HCT116 (cell line): Measurements from ENCODE around the gene FXYD6. TPM values are rescaled to one million over a fixed set of nuclear protein-coding genes. Genes with fewer than 3 reads are reported as not detected.

Experiments used
- ATAC-seq: fragments of 200-7000 bp; cut with Tn5 transposase; 2 replicates; pipeline ENCODE4 v1.9.1; 2020; ENCODE audit warnings: mild to moderate bottlenecking, moderate library complexity
- BruUV-seq: library from RNA; stranded (reverse); fragments of 400-500 nt; replicated peaks from 2 replicates; lab custom pipeline; 2021; lab: Mats Ljungman, UMichigan
- CTCF ChIA-PET: fragments of 300-600 bp; sonication (Branson Sonifier 250); formaldehyde crosslinking; loops from one replicate; lab custom pipeline; 2021; ENCODE audit warnings: antibody characterized with exemption; lab: Charles Lee
- POLR2A ChIA-PET: fragments of 300-600, 350-600 bp; sonication (Branson Sonifier 250); formaldehyde crosslinking; loops from one replicate; lab custom pipeline; 2021; ENCODE audit warnings: antibody characterized with exemption; lab: Charles Lee
- RAD21 ChIA-PET, 2 experiments: fragments of 300-600 bp; sonication (Branson Sonifier 250); formaldehyde crosslinking; loops; one replicate each; lab custom pipeline; 2023; ENCODE audit warnings: low total read pairs in 2 of 2; ENCODE audit not compliant: uncharacterized antibody in 2 of 2, unreplicated experiment in 2 of 2, low non-redundant PET in 1 of 2; lab: Charles Lee
- DNase-seq: peaks from one replicate; pipeline ENCODE4 v3.0.0-alpha.2; 2010; ENCODE audit warnings: low read depth, low spot score
- H2AFZ ChIP-seq: fragments of 200-600 bp; shearing (Covaris generic), sonication (generic); 2 replicates; pipeline ENCODE4 v1.6.1; 2017; ENCODE audit warnings: low read depth, mixed run types, mixed read lengths, antibody characterized with exemption, low read length; ENCODE audit not compliant: poor library complexity, severe bottlenecking
- H3K27ac ChIP-seq: 2 replicates; pipeline ENCODE4 v1.5.1; 2012; ENCODE audit warnings: low read depth, low read length
- H3K27me3 ChIP-seq: fragments of 200-600 bp; sonication (generic); 2 replicates; pipeline ENCODE4 v1.6.1; 2016; ENCODE audit warnings: mixed run types, low read length, mixed read lengths; ENCODE audit not compliant: insufficient read depth
- H3K36me3 ChIP-seq, 2 experiments: fragments of 200-500 bp in 1 of 2; fragments of 200-600 bp in 1 of 2; sonication (Bioruptor generic) in 1 of 2; sonication (generic) in 1 of 2; 2 replicates each; pipeline versions ENCODE4 v1.5.1 to v1.6.1; 2014 to 2016; ENCODE audit warnings: low read length in 2 of 2, inconsistent platforms in 1 of 2, mixed read lengths in 1 of 2, mixed run types in 1 of 2; ENCODE audit not compliant: insufficient read depth in 2 of 2, control insufficient read depth in 1 of 2
- H3K4me1 ChIP-seq, 2 experiments: fragments of 200-600 bp in 1 of 2; sonication (generic) in 1 of 2; 2 replicates each; pipeline versions ENCODE4 v1.5.1 to v1.6.1; 2012 to 2017; ENCODE audit warnings: low read length in 2 of 2, inconsistent platforms in 1 of 2, mild to moderate bottlenecking in 1 of 2, mixed read lengths in 1 of 2, mixed run types in 1 of 2, moderate library complexity in 1 of 2; ENCODE audit not compliant: insufficient read depth in 2 of 2, control insufficient read depth in 1 of 2
- H3K4me2 ChIP-seq: fragments of 200-600 bp; sonication (generic); 2 replicates; pipeline ENCODE4 v1.6.1; 2017; ENCODE audit warnings: mixed run types, low read length, mixed read lengths
- H3K4me3 ChIP-seq, 2 experiments: fragments of 200-600 bp in 1 of 2; sonication (generic) in 1 of 2; replicated peaks in 1 of 2; 2 replicates each; pipeline ENCODE4 v1.5.1; 2011 to 2016; ENCODE audit warnings: low read length in 2 of 2, control low read depth in 1 of 2, low read depth in 1 of 2, mild to moderate bottlenecking in 1 of 2, mixed read lengths in 1 of 2, mixed run types in 1 of 2
- H3K79me2 ChIP-seq: fragments of 200-600 bp; sonication (generic); 2 replicates; pipeline ENCODE4 v1.6.1; 2017; ENCODE audit warnings: mild to moderate bottlenecking, mixed run types, low read length, moderate library complexity, mixed read lengths; ENCODE audit not compliant: insufficient read depth
- H3K9ac ChIP-seq: fragments of 200-600 bp; sonication (generic); 2 replicates; pipeline ENCODE4 v1.6.1; 2016; ENCODE audit warnings: low read length, mixed read lengths
- H3K9me2 ChIP-seq: fragments of 200-600 bp; sonication (generic), shearing (Covaris generic); 2 replicates; pipeline ENCODE4 v1.6.1; 2017; ENCODE audit warnings: mixed run types, mild to moderate bottlenecking, moderate library complexity; ENCODE audit not compliant: insufficient read depth
- H3K9me3 ChIP-seq, 2 experiments: fragments of 200-500 bp in 1 of 2; fragments of 200-600 bp in 1 of 2; sonication (Bioruptor generic) in 1 of 2; sonication (generic) in 1 of 2; 2 replicates each; pipeline ENCODE4 v1.6.1; 2014 to 2017; ENCODE audit warnings: low read length in 2 of 2, mixed read lengths in 2 of 2, inconsistent platforms in 1 of 2, low read depth in 1 of 2, mild to moderate bottlenecking in 1 of 2, mixed run types in 1 of 2, moderate library complexity in 1 of 2; ENCODE audit not compliant: control insufficient read depth in 1 of 2, insufficient read depth in 1 of 2
- H4K20me1 ChIP-seq: fragments of 200-600 bp; sonication (generic), shearing (Covaris generic); 2 replicates; pipeline ENCODE4 v1.6.1; 2017; ENCODE audit warnings: mixed run types, mild to moderate bottlenecking, moderate library complexity; ENCODE audit not compliant: insufficient read depth
- REST ChIP-seq: IDR thresholded peaks from 2 replicates; pipeline ENCODE4 v1.6.1; 2012; ENCODE audit warnings: low read depth
- ZFX ChIP-seq: fragments of 450-650 bp; IDR thresholded peaks from 2 replicates; pipeline ENCODE4 v1.6.1; 2017
- intact Hi-C: fragments of 100-400 bp; cut with micrococcal nuclease; formaldehyde crosslinking; loops from 2 replicates; pipeline ENCODE4 v1.10.0; 2022
- total RNA-seq: library from RNA; stranded (reverse); gene quantifications from one replicate; pipeline ENCODE4 v1.2.1, GENCODE V29; 2021; ENCODE audit not compliant: unreplicated experiment

The FXYD6 gene
- total RNA-seq, 1 experiment from 2014 or later = 2.5 TPM

- intact Hi-C loops = loop anchor here (2.0 kb wide), 1 partner anchor 583 kb away; the partner anchor contains the start of genes PCSK7 and RNF214
- Histone ChIP-seq H3K4me3 (no peak overlapping the region), H3K9me2 (no peaks in the 10 kb centered on the region), H3K4me2 (peak overlapping the region; percentile 63; the same call in 1 of the 2 replicates), H3K27me3 (no peaks in the 10 kb centered on the region), H2AFZ (peak overlapping the region; percentile 56), H3K4me1 (peaks cover 15 to 56% of the 10 kb centered on the region in 2 experiments), H4K20me1 (no peaks in the 10 kb centered on the region), H3K9me3 (no peaks in the 10 kb centered on the region), H3K27ac (peak overlapping the region; percentile 20; the same call in 1 of the 2 replicates), H3K9ac (peak overlapping the region; percentile 22; the same call in 1 of the 2 replicates), H3K79me2 (no peaks in the 10 kb centered on the region), H3K36me3 (no peaks in the 10 kb centered on the region)
- DNase-seq (no peak), ATAC-seq (peak; percentile 26; the same call in 1 of the 2 replicates)
- CTCF ChIA-PET = interaction anchor here (3.8 to 10.0 kb wide), 4 partner anchors 8 to 388 kb away, joined by 25 to 224 read pairs (median 88); no protein-coding TSS in a partner anchor
- no peak for TF ChIP-seq REST
- TF ChIP-seq ZFX = 0 out of 2 replicates have a peak, but pooled peaks have one; percentile 18
- POLR2A ChIA-PET = interaction anchor here (1.2 to 1.3 kb wide), 2 partner anchors 131 to 238 kb away, joined by 3 read pairs; no protein-coding TSS in a partner anchor
- RAD21 ChIA-PET = interaction anchor here in 1 of 2 experiments (1.7 kb wide), 1 partner anchor 373 kb away, joined by 3 read pairs; no protein-coding TSS in a partner anchor
- BruUV-seq = no TSS peak
Measured at GRCh38 chr11:117816151-117816741, 60.2 kb downstream of the FXYD6 start.
